HAP-1 (cell line): ENCODE data around the gene EMX1.
"Not testable (repeated sequence)": the region's sequence is repeated elsewhere in the genome, so short reads cannot be mapped to it uniquely, and the experiment has no call there.

Experiments
- DNase-seq, 2 experiments: peaks; one replicate each; pipeline ENCODE4 v3.0.0-alpha.2; 2016 to 2020; ENCODE audit warnings: low spot score in 2 of 2
- H3K27me3 ChIP-seq: fragments of 250-450 bp; sonication (Bioruptor Pico); 2 replicates; pipeline ENCODE4 v1.5.1; 2020; ENCODE audit warnings: low read depth, mild to moderate bottlenecking, moderate library complexity
- H3K36me3 ChIP-seq: fragments of 250-450 bp; sonication (Bioruptor Pico); replicated peaks from 2 replicates; pipeline ENCODE4 v1.5.1; 2020; ENCODE audit warnings: mild to moderate bottlenecking
- H3K4me1 ChIP-seq: fragments of 250-450 bp; sonication (Bioruptor Pico); 2 replicates; pipeline ENCODE4 v1.5.1; 2020; ENCODE audit warnings: mild to moderate bottlenecking
- H3K4me3 ChIP-seq: fragments of 250-450 bp; sonication (Bioruptor Pico); 2 replicates; pipeline ENCODE4 v1.5.1; 2020; ENCODE audit warnings: mild to moderate bottlenecking, moderate library complexity
- H3K9me3 ChIP-seq: fragments of 250-450 bp; sonication (Bioruptor Pico); 2 replicates; pipeline ENCODE4 v1.5.1; 2020; ENCODE audit warnings: mild to moderate bottlenecking, moderate library complexity
- in situ Hi-C: fragments of 300-500 bp; cut with MboI; formaldehyde crosslinking; loops from 3 replicates; pipeline ENCODE4 v1.14.3; 2020; ENCODE audit warnings: low sequenced_read_pairs, inconsistent platforms, mixed read lengths

Gene EMX1

GRCh38 chr2:72893594-72894319, 23.6 kb upstream of the EMX1 start:
- peaks cover under 1% of the 10 kb centered on the region; the same call in 1 of the 2 replicates for H3K4me1 ChIP-seq
- H3K36me3 ChIP-seq = peaks cover 4% of the 10 kb centered on the region; the same call in 1 of the 2 replicates
- no peaks in the 10 kb centered on the region for H3K9me3 ChIP-seq
- 0 out of 2 replicates have a peak, but pooled peaks cover 2% of the 10 kb centered on the region for H3K27me3 ChIP-seq
- H3K4me3 ChIP-seq = no peak overlapping the region
- in situ Hi-C loops = loop anchor here (5.0 kb wide), 1 partner anchor 269 kb away; no protein-coding TSS in a partner anchor
- DNase-seq = peak; percentile 58 to 77

- Histone ChIP-seq H3K4me3 (no peak overlapping the region), H3K27me3 (0 out of 2 replicates have a peak, but pooled peaks cover 2% of the 10 kb centered on the region), H3K9me3 (no peaks in the 10 kb centered on the region), H3K36me3 (peaks cover 4% of the 10 kb centered on the region; the same call in 1 of the 2 replicates), H3K4me1 (no peaks in the 10 kb centered on the region)
- no peak for DNase-seq
- in situ Hi-C loops = loop anchor here (5.0 kb wide), 1 partner anchor 268 kb away; no protein-coding TSS in a partner anchor
Measured at GRCh38 chr2:72894514-72894913, 22.8 kb upstream of the EMX1 start.

GRCh38 chr2:72895154-72895553, 22.2 kb upstream of the EMX1 start:
- DNase-seq = no peak
- H3K4me1 ChIP-seq = no peaks in the 10 kb centered on the region
- H3K36me3 ChIP-seq = no peaks in the 10 kb centered on the region; the same call in 1 of the 2 replicates
- H3K27me3 ChIP-seq = 0 out of 2 replicates have a peak, but pooled peaks cover 2% of the 10 kb centered on the region
- no peaks in the 10 kb centered on the region for H3K9me3 ChIP-seq
- in situ Hi-C loops = no loop called here
- no peak overlapping the region for H3K4me3 ChIP-seq

GRCh38 chr2:72895759-72896281, 21.5 kb upstream of the EMX1 start:
- H3K27me3 ChIP-seq = 0 out of 2 replicates have a peak, but pooled peaks cover 2% of the 10 kb centered on the region
- no peak for DNase-seq
- H3K4me3 ChIP-seq = no peak overlapping the region
- no peaks in the 10 kb centered on the region for H3K4me1 ChIP-seq
- no peaks in the 10 kb centered on the region; the same call in 1 of the 2 replicates for H3K36me3 ChIP-seq
- in situ Hi-C loops = no loop called here
- no peaks in the 10 kb centered on the region for H3K9me3 ChIP-seq

- in situ Hi-C loops = no loop called here
- Histone ChIP-seq H3K27me3 (peaks cover 5% of the 10 kb centered on the region; the same call in 1 of the 2 replicates), H3K9me3 (no peaks in the 10 kb centered on the region), H3K4me3 (no peak overlapping the region), H3K4me1 (no peaks in the 10 kb centered on the region), H3K36me3 (no peaks in the 10 kb centered on the region; the same call in 1 of the 2 replicates)
- DNase-seq = no peak
Measured at GRCh38 chr2:72896446-72896845, 20.9 kb upstream of the EMX1 start.

- in situ Hi-C loops = no loop called here
- Histone ChIP-seq H3K4me1 (no peaks in the 10 kb centered on the region), H3K36me3 (no peaks in the 10 kb centered on the region), H3K27me3 (peaks cover 19% of the 10 kb centered on the region), H3K9me3 (no peaks in the 10 kb centered on the region), H3K4me3 (no peak overlapping the region)
- no peak for DNase-seq
Measured at GRCh38 chr2:72897785-72898584, 19.3 kb upstream of the EMX1 start.

GRCh38 chr2:72898585-72898906, 18.8 kb upstream of the EMX1 start:
- no peaks in the 10 kb centered on the region for H3K36me3 ChIP-seq
- H3K9me3 ChIP-seq = no peaks in the 10 kb centered on the region
- H3K4me1 ChIP-seq = no peaks in the 10 kb centered on the region
- H3K27me3 ChIP-seq = peaks cover 25% of the 10 kb centered on the region
- DNase-seq = no peak
- H3K4me3 ChIP-seq = no peak overlapping the region
- in situ Hi-C loops = no loop called here

- H3K9me3 ChIP-seq = no peaks in the 10 kb centered on the region
- in situ Hi-C loops = no loop called here
- no peaks in the 10 kb centered on the region for H3K36me3 ChIP-seq
- H3K27me3 ChIP-seq = peaks cover 37% of the 10 kb centered on the region
- H3K4me1 ChIP-seq = no peaks in the 10 kb centered on the region
- H3K4me3 ChIP-seq = no peak overlapping the region
- DNase-seq = no peak
Measured at GRCh38 chr2:72900191-72900825, 17.0 kb upstream of the EMX1 start.

GRCh38 chr2:72901426-72901825, 15.9 kb upstream of the EMX1 start:
- Histone ChIP-seq H3K36me3 (no peaks in the 10 kb centered on the region), H3K27me3 (peaks cover 37% of the 10 kb centered on the region), H3K9me3 (0 out of 2 replicates have a peak, but pooled peaks cover 4% of the 10 kb centered on the region), H3K4me3 (no peak overlapping the region), H3K4me1 (no peaks in the 10 kb centered on the region)
- in situ Hi-C loops = no loop called here
- no peak for DNase-seq

GRCh38 chr2:72907369-72907768, 9.9 kb upstream of the EMX1 start:
- H3K9me3 ChIP-seq, H3K4me3 ChIP-seq, H3K36me3 ChIP-seq, DNase-seq, H3K4me1 ChIP-seq, in situ Hi-C loops: not testable (repeated sequence)
- H3K27me3 ChIP-seq = peaks cover 56% of the 10 kb centered on the region

GRCh38 chr2:72908741-72909140, 8.6 kb upstream of the EMX1 start:
- Histone ChIP-seq H3K4me3 (no peak overlapping the region), H3K4me1 (no peaks in the 10 kb centered on the region), H3K9me3 (0 out of 2 replicates have a peak, but pooled peaks cover 4% of the 10 kb centered on the region), H3K36me3 (no peaks in the 10 kb centered on the region), H3K27me3 (peaks cover 58% of the 10 kb centered on the region)
- in situ Hi-C loops = no loop called here
- no peak for DNase-seq

GRCh38 chr2:72911256-72911655, 6.1 kb upstream of the EMX1 start:
- no peaks in the 10 kb centered on the region for H3K36me3 ChIP-seq
- no peaks in the 10 kb centered on the region for H3K4me1 ChIP-seq
- in situ Hi-C loops = no loop called here
- 0 out of 2 replicates have a peak, but pooled peaks cover 2% of the 10 kb centered on the region for H3K9me3 ChIP-seq
- H3K27me3 ChIP-seq = peaks cover 70% of the 10 kb centered on the region
- no peak for DNase-seq
- no peak overlapping the region for H3K4me3 ChIP-seq

- Histone ChIP-seq H3K4me1 (no peaks in the 10 kb centered on the region; the same call in 1 of the 2 replicates), H3K27me3 (peaks cover 78% of the 10 kb centered on the region), H3K9me3 (no peaks in the 10 kb centered on the region), H3K36me3 (no peaks in the 10 kb centered on the region), H3K4me3 (no peak overlapping the region)
- in situ Hi-C loops = no loop called here
- no peak for DNase-seq
Measured at GRCh38 chr2:72913486-72914205, 3.7 kb upstream of the EMX1 start.
